K562 (cell line): ENCODE results near the gene NEDD4L. TPM values are rescaled to one million over a fixed set of nuclear protein-coding genes. Genes with fewer than 3 reads are reported as not detected.

Experiments used
- ATAC-seq: fragments of 200-7000 bp; cut with Tn5 transposase; 3 replicates; pipeline ENCODE4 v1.9.1; 2020; ENCODE audit warnings: moderate library complexity
- BruUV-seq: library from RNA; stranded (reverse); fragments of 400-500 nt; replicated peaks from 2 replicates; lab custom pipeline; 2021; lab: Mats Ljungman, UMichigan
- CTCF ChIA-PET: fragments of 300-600 bp; formaldehyde crosslinking; extraction: SDS; loops from one replicate; lab custom pipeline; 2021; ENCODE audit warnings: low intra/inter-chr PET ratio; lab: Yijun Ruan, JAX
- POLR2A ChIA-PET: fragments of 300-600, 350-650 bp; sonication (Branson Sonifier 250); formaldehyde crosslinking; extraction: SDS; loops from one replicate; lab custom pipeline; 2021; ENCODE audit warnings: antibody characterized with exemption, inconsistent platforms; lab: Yijun Ruan, JAX
- DNase-seq, 4 experiments: peaks; one replicate each; pipeline versions ENCODE4 v3.0.0 to v3.0.0-alpha.2; 2011 to 2018; ENCODE audit warnings: low spot score in 3 of 4, mixed read lengths in 3 of 4; ENCODE audit errors: extremely low read depth in 1 of 4
- FAIRE-seq: peaks from 2 replicates; lab custom pipeline; 2011; peaks lifted over from hg19 to GRCh38; lab: Jason Lieb, UNC
- H2AFZ ChIP-seq: 2 replicates; pipeline ENCODE4 v1.6.0; 2011; ENCODE audit warnings: low read depth, low read length, control low read depth, inconsistent platforms
- H3K27ac ChIP-seq: fragments of 200-600 bp; 3 replicates; pipeline ENCODE4 v1.8.0; 2011; ENCODE audit warnings: low read depth, mild to moderate bottlenecking, control low read depth, inconsistent platforms, low read length, moderate library complexity, mixed read lengths; ENCODE audit errors: extremely low read depth
- H3K27me3 ChIP-seq, 2 experiments: fragments of 300-600 bp in 1 of 2; 2 replicates in 1 of 2; 3 replicates in 1 of 2; pipeline versions ENCODE4 v1.6.0 to v1.8.0; 2011; ENCODE audit warnings: inconsistent platforms in 2 of 2, low read length in 2 of 2, mild to moderate bottlenecking in 1 of 2, mixed read lengths in 1 of 2, moderate library complexity in 1 of 2; ENCODE audit not compliant: control insufficient read depth in 2 of 2, insufficient read depth in 2 of 2
- H3K36me3 ChIP-seq: fragments of 300-600 bp; 3 replicates; pipeline ENCODE4 v1.8.0; 2011; ENCODE audit warnings: mild to moderate bottlenecking, low read length, inconsistent platforms; ENCODE audit not compliant: control insufficient read depth, insufficient read depth
- H3K4me1 ChIP-seq, 2 experiments: fragments of 200-600 bp in 1 of 2; replicated peaks in 1 of 2; 2 replicates in 1 of 2; 3 replicates in 1 of 2; pipeline versions ENCODE4 v1.5.1 to v1.8.0; 2011; ENCODE audit warnings: inconsistent platforms in 2 of 2, low read length in 2 of 2, mild to moderate bottlenecking in 1 of 2, mixed read lengths in 1 of 2, moderate library complexity in 1 of 2; ENCODE audit not compliant: control insufficient read depth in 2 of 2, insufficient read depth in 2 of 2
- H3K4me2 ChIP-seq: 2 replicates; pipeline ENCODE4 v1.6.1; 2011; ENCODE audit warnings: low read length, control low read depth, inconsistent platforms, mixed read lengths; ENCODE audit not compliant: insufficient read depth
- H3K4me3 ChIP-seq: fragments of 200-600 bp; sonication (generic), shearing (Covaris generic); 2 replicates; pipeline ENCODE4 v1.5.1; 2016; ENCODE audit warnings: control low read depth, inconsistent platforms
- H3K79me2 ChIP-seq: fragments of 200-600 bp; 3 replicates; pipeline ENCODE4 v1.8.0; 2011; ENCODE audit warnings: low read length, inconsistent platforms; ENCODE audit not compliant: control insufficient read depth, insufficient read depth
- H3K9ac ChIP-seq, 2 experiments: 2 replicates each; pipeline versions ENCODE4 v1.6.0 to v1.6.1; 2011; ENCODE audit warnings: low read depth in 2 of 2, low read length in 2 of 2, control low read depth in 1 of 2, inconsistent platforms in 1 of 2, mild to moderate bottlenecking in 1 of 2, mixed read lengths in 1 of 2; ENCODE audit not compliant: insufficient read depth in 1 of 2
- H3K9me1 ChIP-seq: one replicate; pipeline ENCODE4 v1.6.0; 2011; ENCODE audit warnings: inconsistent platforms, mild to moderate bottlenecking, low read length, moderate library complexity; ENCODE audit not compliant: control insufficient read depth, insufficient read depth
- H3K9me3 ChIP-seq: replicated peaks from 2 replicates; pipeline ENCODE4 v1.5.1; 2011; ENCODE audit warnings: low read depth, low read length, inconsistent platforms; ENCODE audit not compliant: control insufficient read depth, insufficient read depth
- H4K20me1 ChIP-seq: replicated peaks from 2 replicates; pipeline ENCODE4 v1.6.1; 2011; ENCODE audit warnings: low read length, inconsistent platforms, mixed read lengths; ENCODE audit not compliant: control insufficient read depth, insufficient read depth
- BRF2 ChIP-seq: IDR thresholded peaks from 3 replicates; pipeline ENCODE4 v1.6.1; 2011; ENCODE audit warnings: borderline replicate concordance, mild to moderate bottlenecking; ENCODE audit not compliant: insufficient read length, insufficient read depth
- CHD1 ChIP-seq: fragments of 200-600 bp; sonication (generic); IDR thresholded peaks from one replicate; pipeline ENCODE4 v1.6.1; 2012; ENCODE audit warnings: mild to moderate bottlenecking, moderate library complexity, low read length, inconsistent platforms
- CREM ChIP-seq: IDR thresholded peaks from 2 replicates; pipeline ENCODE4 v1.6.1; 2014; ENCODE audit warnings: antibody characterized with exemption, low read depth
- PTBP1 ChIP-seq: fragments of 200-400 bp; formaldehyde crosslinking; IDR thresholded peaks from 2 replicates; pipeline ENCODE4 v1.6.1; 2017; ENCODE audit warnings: low read depth, low read length
- RBM22 ChIP-seq: fragments of 200-400 bp; formaldehyde crosslinking; IDR thresholded peaks from 2 replicates; pipeline ENCODE4 v1.6.1; 2018; ENCODE audit warnings: low read length, low read depth; ENCODE audit not compliant: poor library complexity, severe bottlenecking
- RFX7 ChIP-seq: fragments of 250-450 bp; sonication (Bioruptor Pico); IDR thresholded peaks from 2 replicates; pipeline ENCODE4 v1.5.1; 2021; ENCODE audit warnings: mild to moderate bottlenecking
- SLC30A9 ChIP-seq: fragments of 250-450 bp; sonication (Bioruptor Pico); IDR thresholded peaks from 2 replicates; pipeline ENCODE4 v1.8.0; 2022; ENCODE audit warnings: mild to moderate bottlenecking, moderate library complexity
- ZNF311 ChIP-seq: fragments of 250-450 bp; sonication (Bioruptor Pico); IDR thresholded peaks from 2 replicates; pipeline ENCODE4 v1.4.0; 2020; ENCODE audit warnings: mild to moderate bottlenecking, moderate library complexity
- ZNF57 ChIP-seq: fragments of 450-650 bp; formaldehyde crosslinking; IDR thresholded peaks from 2 replicates; pipeline ENCODE4 v1.4.0; 2020; ENCODE audit warnings: mild to moderate bottlenecking, moderate library complexity
- WGBS: fragments of 100-300 bp; shearing (Covaris generic); methylation state at CpG from one replicate; pipeline ENCODE4 v1.1.6; 2016; ENCODE audit warnings: low coverage, mixed read lengths; ENCODE audit not compliant: insufficient coverage; ENCODE audit errors: missing lambda C conversion rate; 5-methylcytosine and 5-hydroxymethylcytosine counted together
- in situ Hi-C: fragments of 300-500 bp; cut with MboI; formaldehyde crosslinking; loops from 4 replicates; pipeline ENCODE4 v1.15.0; 2018; ENCODE audit warnings: inconsistent platforms, mixed read lengths
- intact Hi-C: fragments of 100-400 bp; cut with micrococcal nuclease; formaldehyde crosslinking; loops from 2 replicates; pipeline ENCODE4 v1.14.2; 2022
- polyA plus RNA-seq, 8 experiments: library from polyadenylated mRNA; depleted of rRNA in 4 of 8; stranded (reverse) in 5 of 8; unstranded in 3 of 8; fragments of >200 nt; fragmentation: Nextera tagmentation in 2 of 8; fragmentation: Illumina TruSeq in 1 of 8; extraction: Ambion mirVana in 2 of 8; extraction: Trizol in 1 of 8; gene quantifications; 2 replicates each; pipeline versions ENCODE4 v1.2.1 to v1.2.3, GENCODE V29; 2011 to 2014; ENCODE audit warnings: inconsistent platforms in 1 of 8, missing spikeins in 1 of 8
- total RNA-seq, 7 experiments: library from RNA; depleted of rRNA in 6 of 7; stranded (reverse); fragments of >200 nt in 6 of 7; fragmentation: Illumina TruSeq in 2 of 7; extraction: Trizol in 2 of 7; gene quantifications; 2 replicates each; pipeline versions ENCODE4 v1.2.1 to v1.2.3, GENCODE V29; 2011 to 2021; ENCODE audit warnings: low replicate concordance in 1 of 7
- TF ChIP-seq, protein P1 (sequence below), 2 experiments: fragments of 450-650 bp; formaldehyde crosslinking in 1 of 2; IDR thresholded peaks; 2 replicates each; pipeline versions ENCODE4 v1.4.0 to v1.6.1; 2014 to 2020; ENCODE audit warnings: mild to moderate bottlenecking in 2 of 2, borderline replicate concordance in 1 of 2, low read depth in 1 of 2

The NEDD4L gene
- total and polyA plus RNA-seq, 9 of the 15 experiments (the other 6 are each of a cell fraction or from before 2014, with no cell fraction given) = 8.1 to 33.4 (median 19.9) TPM

GRCh38 chr18:58417752-58418151 lies 373.7 kb downstream of the NEDD4L start:
- in situ Hi-C loops = no loop called here
- intact Hi-C loops = no loop called here
- no peaks in the 10 kb centered on the region for H3K4me1 ChIP-seq
- H4K20me1 ChIP-seq = no peaks in the 10 kb centered on the region
- no TSS peak for BruUV-seq
- no peaks in the 10 kb centered on the region for H3K9me3 ChIP-seq
- DNase-seq = no peak
- no peaks in the 10 kb centered on the region for H3K9me1 ChIP-seq
- H3K27me3 ChIP-seq = peaks cover 3 to 30% of the 10 kb centered on the region in 2 experiments; a peak in 3 of 5 replicates
- CTCF ChIA-PET = no interaction called here
- H2AFZ ChIP-seq = no peak overlapping the region
- no peaks in the 10 kb centered on the region for H3K79me2 ChIP-seq
- no peak overlapping the region for H3K4me3 ChIP-seq
- H3K9ac ChIP-seq = no peak overlapping the region
- POLR2A ChIA-PET = no interaction called here
- no peak overlapping the region for H3K27ac ChIP-seq
- H3K4me2 ChIP-seq = no peak overlapping the region
- no peaks in the 10 kb centered on the region for H3K36me3 ChIP-seq
- no peak for FAIRE-seq
- 0% methylated on average over 5 of the region's 6 CpGs for WGBS
- ATAC-seq = no peak
- TF ChIP-seq PTBP1 (no peak), CREM (no peak), SLC30A9 (no peak), CHD1 (no peak), ZNF311 (CRISPR knock-in tag) (no peak), RBM22 (no peak), ZNF57 (CRISPR knock-in tag) (no peak), RFX7 (no peak), BRF2 (no peak)
- TF ChIP-seq, protein P1, sequence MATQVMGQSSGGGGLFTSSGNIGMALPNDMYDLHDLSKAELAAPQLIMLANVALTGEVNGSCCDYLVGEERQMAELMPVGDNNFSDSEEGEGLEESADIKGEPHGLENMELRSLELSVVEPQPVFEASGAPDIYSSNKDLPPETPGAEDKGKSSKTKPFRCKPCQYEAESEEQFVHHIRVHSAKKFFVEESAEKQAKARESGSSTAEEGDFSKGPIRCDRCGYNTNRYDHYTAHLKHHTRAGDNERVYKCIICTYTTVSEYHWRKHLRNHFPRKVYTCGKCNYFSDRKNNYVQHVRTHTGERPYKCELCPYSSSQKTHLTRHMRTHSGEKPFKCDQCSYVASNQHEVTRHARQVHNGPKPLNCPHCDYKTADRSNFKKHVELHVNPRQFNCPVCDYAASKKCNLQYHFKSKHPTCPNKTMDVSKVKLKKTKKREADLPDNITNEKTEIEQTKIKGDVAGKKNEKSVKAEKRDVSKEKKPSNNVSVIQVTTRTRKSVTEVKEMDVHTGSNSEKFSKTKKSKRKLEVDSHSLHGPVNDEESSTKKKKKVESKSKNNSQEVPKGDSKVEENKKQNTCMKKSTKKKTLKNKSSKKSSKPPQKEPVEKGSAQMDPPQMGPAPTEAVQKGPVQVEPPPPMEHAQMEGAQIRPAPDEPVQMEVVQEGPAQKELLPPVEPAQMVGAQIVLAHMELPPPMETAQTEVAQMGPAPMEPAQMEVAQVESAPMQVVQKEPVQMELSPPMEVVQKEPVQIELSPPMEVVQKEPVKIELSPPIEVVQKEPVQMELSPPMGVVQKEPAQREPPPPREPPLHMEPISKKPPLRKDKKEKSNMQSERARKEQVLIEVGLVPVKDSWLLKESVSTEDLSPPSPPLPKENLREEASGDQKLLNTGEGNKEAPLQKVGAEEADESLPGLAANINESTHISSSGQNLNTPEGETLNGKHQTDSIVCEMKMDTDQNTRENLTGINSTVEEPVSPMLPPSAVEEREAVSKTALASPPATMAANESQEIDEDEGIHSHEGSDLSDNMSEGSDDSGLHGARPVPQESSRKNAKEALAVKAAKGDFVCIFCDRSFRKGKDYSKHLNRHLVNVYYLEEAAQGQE (IDR thresholded peaks at IDR 0.05; ENCODE audit: borderline replicate concordance) = no peak
- TF ChIP-seq, protein P1 (CRISPR knock-in tag; IDR thresholded peaks at IDR 0.05; ENCODE audit: low read depth) = no peak
